Mesendoderm (in vitro differentiated cells): ENCODE data around the gene SIX2. TPM values are rescaled to one million over a fixed set of nuclear protein-coding genes. Genes with fewer than 3 reads are reported as not detected.

ENCODE experiments used
- DNase-seq: peaks from one replicate; pipeline ENCODE4 v3.0.0; 2013
- H2AK5ac ChIP-seq: 2 replicates; pipeline ENCODE4 v1.6.1; 2013; ENCODE audit warnings: low read length, inconsistent platforms
- H2BK120ac ChIP-seq: 2 replicates; pipeline ENCODE4 v1.6.1; 2013; ENCODE audit warnings: low read depth, mild to moderate bottlenecking, low read length, moderate library complexity, mixed read lengths
- H2BK15ac ChIP-seq: replicated peaks from 2 replicates; pipeline ENCODE4 v1.6.1; 2013; ENCODE audit warnings: low read depth, mild to moderate bottlenecking, moderate library complexity
- H2BK5ac ChIP-seq: 2 replicates; pipeline ENCODE4 v1.6.1; 2013; ENCODE audit warnings: low read length, inconsistent platforms
- H3K18ac ChIP-seq: 2 replicates; pipeline ENCODE4 v1.6.1; 2013; ENCODE audit warnings: mild to moderate bottlenecking, low read length, mixed read lengths
- H3K23ac ChIP-seq: one replicate; pipeline ENCODE4 v1.6.1; 2013; ENCODE audit warnings: low read length
- H3K27ac ChIP-seq: 2 replicates; pipeline ENCODE4 v1.5.1; 2013; ENCODE audit warnings: low read depth, mild to moderate bottlenecking, inconsistent platforms, low read length, moderate library complexity
- H3K27me3 ChIP-seq: 2 replicates; pipeline ENCODE4 v1.6.1; 2013; ENCODE audit warnings: low read length, control low read depth, mild to moderate bottlenecking, inconsistent platforms; ENCODE audit not compliant: insufficient read depth, poor library complexity
- H3K36me3 ChIP-seq: 2 replicates; pipeline ENCODE4 v1.6.1; 2013; ENCODE audit warnings: low read length, inconsistent platforms; ENCODE audit not compliant: control insufficient read depth, insufficient read depth
- H3K4ac ChIP-seq: one replicate; pipeline ENCODE4 v1.6.1; 2013; ENCODE audit warnings: low read depth, mild to moderate bottlenecking, low read length, moderate library complexity
- H3K4me1 ChIP-seq: 2 replicates; pipeline ENCODE4 v1.6.1; 2013; ENCODE audit warnings: low read depth, low read length, inconsistent platforms; ENCODE audit not compliant: control insufficient read depth
- H3K4me2 ChIP-seq: 2 replicates; pipeline ENCODE4 v1.6.1; 2013; ENCODE audit warnings: low read length
- H3K4me3 ChIP-seq: 2 replicates; pipeline ENCODE4 v1.5.1; 2013; ENCODE audit warnings: mild to moderate bottlenecking, low read length
- H3K56ac ChIP-seq: one replicate; pipeline ENCODE4 v1.6.1; 2013; ENCODE audit warnings: low read length
- H3K79me1 ChIP-seq: 2 replicates; pipeline ENCODE4 v1.6.1; 2013; ENCODE audit warnings: low read length, inconsistent platforms
- H3K79me2 ChIP-seq: 2 replicates; pipeline ENCODE4 v1.6.1; 2013; ENCODE audit warnings: mild to moderate bottlenecking, low read length; ENCODE audit not compliant: control insufficient read depth, insufficient read depth
- H3K9ac ChIP-seq: 2 replicates; pipeline ENCODE4 v1.6.1; 2013; ENCODE audit warnings: low read length, inconsistent platforms
- H4K5ac ChIP-seq: one replicate; pipeline ENCODE4 v1.6.1; 2013; ENCODE audit warnings: low read length
- H4K8ac ChIP-seq: one replicate; pipeline ENCODE4 v1.6.1; 2013; ENCODE audit warnings: low read depth, mild to moderate bottlenecking, control low read depth, low read length, moderate library complexity
- WGBS: extraction: QIAGEN DNeasy Blood & Tissue Kit; methylation state at CpG from one replicate; pipeline ENCODE4 v1.1.7; 2013; ENCODE audit warnings: low lambda C conversion rate, missing lambda C conversion rate; ENCODE audit not compliant: insufficient coverage; ENCODE audit errors: extremely low coverage; 5-methylcytosine and 5-hydroxymethylcytosine counted together
- polyA plus RNA-seq, 2 experiments: library from polyadenylated mRNA; stranded (reverse); fragments of 200-250 nt; gene quantifications; one replicate each; pipeline ENCODE4 v1.2.3, GENCODE V29; 2013

SIX2 gene
- polyA plus RNA-seq (2013, experiment 1 of 2): 1.1 TPM
- polyA plus RNA-seq (2013, experiment 2 of 2): 1.0 TPM

DNA sequence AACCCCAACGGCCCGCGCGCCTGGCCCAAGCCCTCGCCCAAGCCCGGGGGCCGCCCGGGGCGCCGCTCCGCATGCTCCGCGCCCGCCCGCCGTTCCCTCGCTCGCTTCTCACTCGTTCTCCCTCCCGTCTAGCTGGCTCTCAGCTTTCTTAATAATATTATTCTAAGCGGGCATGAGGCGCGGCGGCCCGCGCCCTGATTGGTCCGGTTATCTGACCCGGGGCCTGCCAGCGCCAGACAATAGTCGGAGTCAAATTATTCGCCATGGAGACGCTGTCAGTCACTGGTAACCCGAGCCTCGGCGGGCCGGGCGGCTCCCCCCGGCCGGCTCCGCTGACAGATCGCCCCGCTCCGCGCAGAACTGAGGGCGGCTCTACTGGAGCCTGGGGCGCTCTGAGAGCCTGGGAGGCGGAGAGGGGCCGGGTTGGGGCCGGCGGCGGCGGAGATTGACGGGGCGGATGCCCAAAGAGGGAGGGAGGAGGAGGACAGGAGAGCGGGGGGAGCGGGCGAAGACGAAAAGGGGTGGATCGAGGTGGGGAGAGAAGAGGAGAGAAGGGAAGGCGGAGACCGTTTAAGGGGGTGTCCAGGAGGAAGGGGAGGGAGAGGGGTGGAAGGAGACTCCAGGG lies at the start of gene SIX2:
Gene SIX2, minus strand, starts transcription at position 150 of the 625 bp plus-strand sequence. CDS start 342 bp downstream, outside the sequence.
- no peak within 1 kb of the TSS for H2AK5ac ChIP-seq
- H2BK120ac ChIP-seq: no peak within 1 kb of the TSS
- H3K4ac ChIP-seq: no peak within 1 kb of the TSS
- no peak within 1 kb of the TSS for H2BK5ac ChIP-seq
- H3K4me3 ChIP-seq: peak within 1 kb of the TSS; percentile 15
- peak within 1 kb of the TSS; percentile 68 for H3K9ac ChIP-seq
- H3K36me3 ChIP-seq: no peaks in the 10 kb centered on the region
- H3K56ac ChIP-seq: peak within 1 kb of the TSS; percentile 79
- H3K18ac ChIP-seq: peak within 1 kb of the TSS; percentile 28
- H3K27ac ChIP-seq: no peak within 1 kb of the TSS
- H3K79me2 ChIP-seq: no peaks in the 10 kb centered on the region
- H4K8ac ChIP-seq: no peak within 1 kb of the TSS
- peak; percentile 98 for DNase-seq
- H3K23ac ChIP-seq: no peak within 1 kb of the TSS
- peaks cover 71% of the 10 kb centered on the region for H3K27me3 ChIP-seq
- H4K5ac ChIP-seq: no peak within 1 kb of the TSS
- H3K79me1 ChIP-seq: no peaks in the 10 kb centered on the region
- H3K4me2 ChIP-seq: peak within 1 kb of the TSS; percentile 49
- no peak within 1 kb of the TSS for H2BK15ac ChIP-seq
- no CpG with 5 or more reads among the region's 61 CpGs for WGBS
- no peaks in the 10 kb centered on the region for H3K4me1 ChIP-seq

- DNase-seq: no peak
- Histone ChIP-seq H3K9ac (no peak overlapping the region), H3K79me1 (no peaks in the 10 kb centered on the region), H3K23ac (no peak overlapping the region), H2BK15ac (no peak overlapping the region), H4K5ac (no peak overlapping the region), H3K79me2 (no peaks in the 10 kb centered on the region), H3K56ac (no peak overlapping the region), H3K4ac (no peak overlapping the region), H3K27me3 (no peaks in the 10 kb centered on the region), H3K27ac (no peak overlapping the region), H3K4me1 (no peaks in the 10 kb centered on the region), H3K36me3 (no peaks in the 10 kb centered on the region), H3K4me2 (no peak overlapping the region), H3K4me3 (no peak overlapping the region), H2AK5ac (no peak overlapping the region), H2BK120ac (no peak overlapping the region), H2BK5ac (no peak overlapping the region), H4K8ac (no peak overlapping the region), H3K18ac (no peak overlapping the region)
- no CpG with 5 or more reads among the region's 7 CpGs for WGBS
These were observed 45.9 kb upstream of the SIX2 start for GRCh38 chr2:45055162-45055605.

DNA sequence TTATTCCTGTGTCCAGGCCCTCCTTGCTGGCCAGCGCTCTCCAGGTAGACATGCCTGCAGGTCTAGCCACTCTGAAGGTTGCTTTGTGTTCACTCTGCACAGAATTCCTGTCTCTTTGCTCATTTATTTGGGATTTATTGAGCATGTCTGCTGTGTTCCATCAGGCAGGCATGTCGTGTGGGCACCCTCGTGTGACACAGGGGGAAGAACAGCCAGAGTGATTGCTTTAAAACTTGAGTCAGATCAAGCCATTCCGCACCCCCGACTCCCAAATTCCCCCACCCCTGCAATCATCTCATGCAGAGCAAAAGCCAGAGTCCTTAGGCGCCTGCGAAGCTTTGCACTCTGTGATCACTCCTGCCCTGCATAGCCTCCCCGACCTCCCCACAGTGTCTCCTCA lies 44.7 kb upstream of the SIX2 start:
- WGBS: no CpG with 5 or more reads among the region's 8 CpGs
- Histone ChIP-seq H3K9ac (no peak overlapping the region), H2BK5ac (no peak overlapping the region), H2BK120ac (no peak overlapping the region), H3K18ac (no peak overlapping the region), H3K4me1 (no peaks in the 10 kb centered on the region), H3K23ac (no peak overlapping the region), H3K36me3 (no peaks in the 10 kb centered on the region), H3K79me1 (no peaks in the 10 kb centered on the region), H3K56ac (no peak overlapping the region), H4K5ac (no peak overlapping the region), H3K27me3 (no peaks in the 10 kb centered on the region), H3K27ac (no peak overlapping the region), H3K4me2 (no peak overlapping the region), H4K8ac (no peak overlapping the region), H2AK5ac (no peak overlapping the region), H2BK15ac (no peak overlapping the region), H3K79me2 (no peaks in the 10 kb centered on the region), H3K4ac (no peak overlapping the region), H3K4me3 (no peak overlapping the region)
- no peak for DNase-seq

DNA sequence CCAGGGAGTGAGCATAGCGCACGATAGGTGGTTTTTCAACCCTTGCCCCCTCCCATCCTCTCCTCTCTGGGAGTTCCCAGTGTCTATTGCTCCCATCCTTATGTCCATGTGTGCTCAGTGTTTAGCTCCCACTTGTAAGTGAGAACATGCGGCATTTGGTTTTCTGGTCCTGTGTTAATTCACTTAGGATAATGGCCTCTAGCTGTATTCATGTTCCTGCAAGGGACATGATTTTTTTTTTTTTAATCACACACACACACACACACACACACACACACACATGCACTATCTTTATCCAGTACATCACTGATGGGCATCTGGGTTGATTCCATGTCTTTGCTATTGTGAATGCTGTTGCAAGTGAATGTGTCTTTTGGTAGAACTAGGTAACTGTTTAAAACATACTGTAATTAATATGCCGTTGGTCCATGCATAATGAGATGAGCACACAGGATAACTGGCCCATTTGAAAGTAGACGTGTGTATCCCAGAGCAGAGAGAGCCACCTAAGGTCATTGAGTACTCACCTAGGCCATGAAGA lies 43.2 kb upstream of the SIX2 start:
- H2BK120ac ChIP-seq: no peak overlapping the region
- H3K9ac ChIP-seq: no peak overlapping the region
- no peak overlapping the region for H3K4me3 ChIP-seq
- WGBS: no CpG with 5 or more reads among the region's 5 CpGs
- no peaks in the 10 kb centered on the region for H3K27me3 ChIP-seq
- H4K5ac ChIP-seq: no peak overlapping the region
- H3K18ac ChIP-seq: no peak overlapping the region
- no peak overlapping the region for H2BK15ac ChIP-seq
- H3K4me1 ChIP-seq: no peaks in the 10 kb centered on the region
- H3K4ac ChIP-seq: no peak overlapping the region
- no peaks in the 10 kb centered on the region for H3K36me3 ChIP-seq
- no peaks in the 10 kb centered on the region for H3K79me2 ChIP-seq
- no peak for DNase-seq
- H3K27ac ChIP-seq: no peak overlapping the region
- no peak overlapping the region for H3K56ac ChIP-seq
- H2BK5ac ChIP-seq: no peak overlapping the region
- no peak overlapping the region for H3K4me2 ChIP-seq
- H3K79me1 ChIP-seq: no peaks in the 10 kb centered on the region
- no peak overlapping the region for H4K8ac ChIP-seq
- H3K23ac ChIP-seq: no peak overlapping the region
- H2AK5ac ChIP-seq: no peak overlapping the region

DNA sequence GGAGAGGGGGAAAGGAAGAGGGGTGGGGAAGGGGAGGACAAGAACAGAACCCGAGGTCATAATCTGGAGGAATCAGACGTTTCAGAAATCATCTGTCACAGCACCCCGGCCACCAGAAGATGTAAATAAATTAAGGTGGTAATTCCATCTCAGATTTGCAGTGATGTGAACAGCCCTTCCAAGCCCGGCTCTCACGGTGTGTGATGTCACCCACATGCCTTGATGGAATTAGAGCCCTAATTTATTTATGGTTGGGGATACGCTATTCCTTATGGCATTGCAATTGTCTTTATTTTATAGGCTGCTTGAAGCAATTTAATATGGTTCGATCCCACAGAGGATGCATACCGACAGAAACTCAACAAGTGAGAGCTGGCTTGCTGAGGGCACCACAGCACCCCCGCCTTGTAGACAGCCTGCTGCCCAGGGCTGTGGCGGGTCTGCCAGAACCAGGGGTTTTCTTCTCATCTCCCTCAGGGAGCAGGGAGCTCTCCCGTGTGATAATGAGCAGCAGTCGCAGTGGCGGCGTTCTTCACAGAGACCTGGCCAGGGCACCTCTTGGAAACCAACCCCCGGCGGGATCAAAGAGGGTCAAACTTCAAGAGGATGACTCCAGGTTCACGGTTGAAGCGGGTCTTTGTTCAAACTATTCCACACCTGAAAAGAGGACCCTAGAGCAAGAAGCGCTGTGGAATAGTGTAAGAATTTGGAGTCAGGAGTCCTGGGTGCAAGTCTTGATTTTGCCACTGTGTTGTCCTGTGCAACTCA lies 40.5 kb upstream of the SIX2 start:
- Histone ChIP-seq H3K4me1 (no peaks in the 10 kb centered on the region), H3K79me1 (no peaks in the 10 kb centered on the region), H4K8ac (no peak overlapping the region), H2BK15ac (no peak overlapping the region), H3K4ac (no peak overlapping the region), H3K27ac (no peak overlapping the region), H3K9ac (no peak overlapping the region), H2BK120ac (no peak overlapping the region), H3K23ac (no peak overlapping the region), H3K79me2 (no peaks in the 10 kb centered on the region), H3K4me3 (no peak overlapping the region), H4K5ac (no peak overlapping the region), H2AK5ac (no peak overlapping the region), H3K18ac (no peak overlapping the region), H3K4me2 (no peak overlapping the region), H2BK5ac (no peak overlapping the region), H3K27me3 (no peaks in the 10 kb centered on the region), H3K36me3 (no peaks in the 10 kb centered on the region), H3K56ac (no peak overlapping the region)
- WGBS: no CpG with 5 or more reads among the region's 19 CpGs
- no peak for DNase-seq
